GM18511 (cell line): Measurements from ENCODE around the gene CACNA1C.

Experiments used
- ATAC-seq: cut with Tn5 transposase; IDR thresholded peaks from one replicate; pipeline ENCODE4 v1.9.1; 2021; ENCODE audit warnings: mild to moderate bottlenecking, moderate library complexity; ENCODE audit not compliant: unreplicated experiment

Gene CACNA1C

GRCh38 chr12:2629051-2629450 is 576.3 kb downstream of the CACNA1C start:
- no peak for ATAC-seq

- ATAC-seq = no peak
Observed at GRCh38 chr12:2631653-2632350, 579.0 kb downstream of the CACNA1C start.

GRCh38 chr12:2633176-2633824 is 580.5 kb downstream of the CACNA1C start:
- no peak for ATAC-seq

GRCh38 chr12:2633825-2634200 is 581.0 kb downstream of the CACNA1C start:
- ATAC-seq = no peak

GRCh38 chr12:2634471-2634870 is 581.7 kb downstream of the CACNA1C start:
- no peak for ATAC-seq

GRCh38 chr12:2636741-2637340 is 584.1 kb downstream of the CACNA1C start:
- no peak for ATAC-seq

- ATAC-seq = no peak
Observed at GRCh38 chr12:2637371-2637770, 584.6 kb downstream of the CACNA1C start.

- no peak for ATAC-seq
Observed at GRCh38 chr12:2638273-2639019, 585.7 kb downstream of the CACNA1C start.

GRCh38 chr12:2639020-2639298 is 586.2 kb downstream of the CACNA1C start:
- no peak for ATAC-seq

- ATAC-seq = no peak
Observed at GRCh38 chr12:2640281-2640680, 587.5 kb downstream of the CACNA1C start.

GRCh38 chr12:2640709-2641108 is 587.9 kb downstream of the CACNA1C start:
- ATAC-seq = no peak

- ATAC-seq = no peak
Observed at GRCh38 chr12:2641207-2641606, 588.4 kb downstream of the CACNA1C start.

GRCh38 chr12:2641761-2642160 is 589.0 kb downstream of the CACNA1C start:
- no peak for ATAC-seq

- no peak for ATAC-seq
Observed at GRCh38 chr12:2642176-2642892, 589.5 kb downstream of the CACNA1C start.

- no peak for ATAC-seq
Observed at GRCh38 chr12:2642896-2643425, 590.2 kb downstream of the CACNA1C start.

- ATAC-seq = no peak
Observed at GRCh38 chr12:2643576-2644135, 590.9 kb downstream of the CACNA1C start.

- no peak for ATAC-seq
Observed at GRCh38 chr12:2644683-2645405, 592.1 kb downstream of the CACNA1C start.

- ATAC-seq = no peak
Observed at GRCh38 chr12:2645460-2645859, 592.7 kb downstream of the CACNA1C start.

- ATAC-seq = no peak
Observed at GRCh38 chr12:2646341-2646740, 593.6 kb downstream of the CACNA1C start.

GRCh38 chr12:2647186-2647585 is 594.4 kb downstream of the CACNA1C start:
- no peak for ATAC-seq
